Measurements from ENCODE around the gene MS4A7.

MS4A7 gene

GRCh38 chr11:60378354-60378753 is at the start of gene MS4A7:
MS4A7 (plus strand) TSS chr11:60378532; CDS start chr11:60383142, 4,610 bp downstream.
- TF ChIP-seq ZNF274 (IDR thresholded peaks at IDR 0.05; ENCODE audit: low read depth, low read length), result no peak
- peak within 1 kb of the TSS; percentile 32; the same call in 1 of the 2 replicates for H3K4me3 ChIP-seq (ENCODE audit: low read length)

GRCh38 chr11:60332846-60333245 is 45.5 kb upstream of the MS4A7 start:
- no peak for TF ChIP-seq ZNF274 (IDR thresholded peaks at IDR 0.05; ENCODE audit: low read depth, low read length)

GRCh38 chr11:60334005-60334620 is 44.2 kb upstream of the MS4A7 start:
- H3K4me3 ChIP-seq (ENCODE audit: low read length), result no peak overlapping the region
- TF ChIP-seq ZNF274 (IDR thresholded peaks at IDR 0.05; ENCODE audit: low read depth, low read length), result no peak

More at GRCh38 chr11:60332846-60333245, 45.5 kb upstream of the MS4A7 start:
- H3K4me3 ChIP-seq (ENCODE audit: low read length), result no peak overlapping the region

- H3K4me3 ChIP-seq (ENCODE audit: low read length), result no peak overlapping the region
- no peak for TF ChIP-seq ZNF274 (IDR thresholded peaks at IDR 0.05; ENCODE audit: low read depth, low read length)
These were observed 41.5 kb upstream of the MS4A7 start for GRCh38 chr11:60336767-60337391.

- no peak for TF ChIP-seq ZNF274 (IDR thresholded peaks at IDR 0.05; ENCODE audit: low read depth, low read length)
- no peak overlapping the region for H3K4me3 ChIP-seq (ENCODE audit: low read length)
These were observed 40.3 kb upstream of the MS4A7 start for GRCh38 chr11:60338053-60338452.

GRCh38 chr11:60339356-60339755 is 39.0 kb upstream of the MS4A7 start:
- no peak for TF ChIP-seq ZNF274 (IDR thresholded peaks at IDR 0.05; ENCODE audit: low read depth, low read length)
- H3K4me3 ChIP-seq (ENCODE audit: low read length), result no peak overlapping the region

GRCh38 chr11:60343094-60343704 is 35.1 kb upstream of the MS4A7 start:
- no peak for TF ChIP-seq ZNF274 (IDR thresholded peaks at IDR 0.05; ENCODE audit: low read depth, low read length)
- no peak overlapping the region for H3K4me3 ChIP-seq (ENCODE audit: low read length)

- no peak overlapping the region for H3K4me3 ChIP-seq (ENCODE audit: low read length)
- no peak for TF ChIP-seq ZNF274 (IDR thresholded peaks at IDR 0.05; ENCODE audit: low read depth, low read length)
These were observed 34.2 kb upstream of the MS4A7 start for GRCh38 chr11:60344146-60344545.

GRCh38 chr11:60345489-60345888 is 32.8 kb upstream of the MS4A7 start:
- H3K4me3 ChIP-seq (ENCODE audit: low read length), result no peak overlapping the region
- TF ChIP-seq ZNF274 (IDR thresholded peaks at IDR 0.05; ENCODE audit: low read depth, low read length), result no peak

- TF ChIP-seq ZNF274 (IDR thresholded peaks at IDR 0.05; ENCODE audit: low read depth, low read length), result no peak
- H3K4me3 ChIP-seq (ENCODE audit: low read length), result no peak overlapping the region
These were observed 31.1 kb upstream of the MS4A7 start for GRCh38 chr11:60347084-60347797.

GRCh38 chr11:60348116-60348515 is 30.2 kb upstream of the MS4A7 start:
- no peak overlapping the region for H3K4me3 ChIP-seq (ENCODE audit: low read length)
- TF ChIP-seq ZNF274 (IDR thresholded peaks at IDR 0.05; ENCODE audit: low read depth, low read length), result no peak

- no peak for TF ChIP-seq ZNF274 (IDR thresholded peaks at IDR 0.05; ENCODE audit: low read depth, low read length)
These were observed 28.3 kb upstream of the MS4A7 start for GRCh38 chr11:60349990-60350389.

GRCh38 chr11:60357771-60358170 is 20.6 kb upstream of the MS4A7 start:
- no peak for TF ChIP-seq ZNF274 (IDR thresholded peaks at IDR 0.05; ENCODE audit: low read depth, low read length)
- H3K4me3 ChIP-seq (ENCODE audit: low read length), result no peak overlapping the region

More at GRCh38 chr11:60349990-60350389, 28.3 kb upstream of the MS4A7 start:
- no peak overlapping the region for H3K4me3 ChIP-seq (ENCODE audit: low read length)

GRCh38 chr11:60360621-60361020 is 17.7 kb upstream of the MS4A7 start:
- no peak for TF ChIP-seq ZNF274 (IDR thresholded peaks at IDR 0.05; ENCODE audit: low read depth, low read length)
- H3K4me3 ChIP-seq (ENCODE audit: low read length), result no peak overlapping the region

All from GM08714 (cell line).